Progenitor cell of endocrine pancreas (in vitro differentiated cells): ENCODE data around the gene PTGES3. TPM values are rescaled to one million over a fixed set of nuclear protein-coding genes. Genes with fewer than 3 reads are reported as not detected.
A peak's percentile ranks its signal among the peaks of the same experiment; 100 is the strongest.

Experiments
- DNase-seq: peaks from one replicate; pipeline ENCODE4 v3.0.0; 2021; ENCODE audit warnings: low spot score; ENCODE audit not compliant: unreplicated experiment
- H3K27ac Mint-ChIP-seq: 2 replicates; pipeline ENCODE4 v1.8.0; 2021; ENCODE audit warnings: mild to moderate bottlenecking, moderate library complexity, mixed read lengths
- H3K27me3 Mint-ChIP-seq: 2 replicates; pipeline ENCODE4 v1.8.0; 2021; ENCODE audit warnings: mixed read lengths
- H3K36me3 Mint-ChIP-seq: 2 replicates; pipeline ENCODE4 v1.8.0; 2022; ENCODE audit warnings: mixed read lengths; ENCODE audit not compliant: insufficient read depth
- H3K4me1 Mint-ChIP-seq: 2 replicates; pipeline ENCODE4 v1.8.0; 2021; ENCODE audit warnings: low read depth, mixed read lengths
- H3K4me3 Mint-ChIP-seq: 2 replicates; pipeline ENCODE4 v1.8.0; 2021; ENCODE audit warnings: low read depth, mild to moderate bottlenecking, moderate library complexity, mixed read lengths
- H3K9me3 Mint-ChIP-seq: 2 replicates; pipeline ENCODE4 v1.8.0; 2021; ENCODE audit warnings: low read depth, mixed read lengths
- CTCF ChIP-seq: fragments of 200-600 bp; sonication (generic); IDR thresholded peaks from one replicate; pipeline ENCODE4 v1.5.0; 2021; ENCODE audit warnings: antibody characterized with exemption, mild to moderate bottlenecking; ENCODE audit not compliant: unreplicated experiment
- total RNA-seq: library from RNA; stranded (reverse); gene quantifications from 2 replicates; pipeline ENCODE4 v1.2.1, GENCODE V29; 2021

The PTGES3 gene
- total RNA-seq, 1 donor from 2014 or later, result 234 TPM

- peaks cover 62% of the 10 kb centered on the region for H3K4me1 Mint-ChIP-seq
- H3K4me3 Mint-ChIP-seq, result no peak overlapping the region
- H3K36me3 Mint-ChIP-seq, result peaks cover 31% of the 10 kb centered on the region
- TF ChIP-seq CTCF, result no peak
- H3K9me3 Mint-ChIP-seq, result no peaks in the 10 kb centered on the region
- H3K27me3 Mint-ChIP-seq, result no peaks in the 10 kb centered on the region
- H3K27ac Mint-ChIP-seq, result peak overlapping the region; percentile 81
- no peak for DNase-seq
Measured at GRCh38 chr12:56721216-56721615, 33.1 kb upstream of the PTGES3 start.

GRCh38 chr12:56720731-56721151, 32.7 kb upstream of the PTGES3 start:
- no peak for TF ChIP-seq CTCF
- peaks cover 33% of the 10 kb centered on the region for H3K36me3 Mint-ChIP-seq
- no peak for DNase-seq
- H3K27me3 Mint-ChIP-seq, result no peaks in the 10 kb centered on the region
- no peaks in the 10 kb centered on the region for H3K9me3 Mint-ChIP-seq
- peak overlapping the region; percentile 53 for H3K27ac Mint-ChIP-seq
- H3K4me3 Mint-ChIP-seq, result no peak overlapping the region
- H3K4me1 Mint-ChIP-seq, result peaks cover 64% of the 10 kb centered on the region

GRCh38 chr12:56719056-56719455, 31.0 kb upstream of the PTGES3 start:
- Mint-ChIP-seq H3K4me1 (peaks cover 69% of the 10 kb centered on the region), H3K27me3 (no peaks in the 10 kb centered on the region), H3K36me3 (peaks cover 41% of the 10 kb centered on the region), H3K4me3 (no peak overlapping the region), H3K27ac (peak overlapping the region; percentile 88), H3K9me3 (no peaks in the 10 kb centered on the region)
- TF ChIP-seq CTCF, result no peak
- no peak for DNase-seq

- H3K4me3 Mint-ChIP-seq, result no peak overlapping the region
- H3K27ac Mint-ChIP-seq, result peak overlapping the region; percentile 88
- H3K27me3 Mint-ChIP-seq, result no peaks in the 10 kb centered on the region
- H3K4me1 Mint-ChIP-seq, result peaks cover 66% of the 10 kb centered on the region
- peaks cover 42% of the 10 kb centered on the region for H3K36me3 Mint-ChIP-seq
- DNase-seq, result no peak
- TF ChIP-seq CTCF, result no peak
- no peaks in the 10 kb centered on the region for H3K9me3 Mint-ChIP-seq
Measured at GRCh38 chr12:56718636-56719035, 30.6 kb upstream of the PTGES3 start.

- Mint-ChIP-seq H3K4me3 (no peak overlapping the region), H3K27me3 (no peaks in the 10 kb centered on the region), H3K4me1 (peaks cover 62% of the 10 kb centered on the region), H3K36me3 (peaks cover 47% of the 10 kb centered on the region), H3K9me3 (no peaks in the 10 kb centered on the region), H3K27ac (no peak overlapping the region)
- no peak for TF ChIP-seq CTCF
- no peak for DNase-seq
Measured at GRCh38 chr12:56718149-56718548, 30.1 kb upstream of the PTGES3 start.
